Measurements from ENCODE around the gene TEFM.
"Not testable (repeated sequence)": the region's sequence is repeated elsewhere in the genome, so short reads cannot be mapped to it uniquely, and the experiment has no call there.

The TEFM gene

GRCh38 chr17:30920683-30921543, 14.9 kb upstream of the TEFM start:
- no peak for DNase-seq (ENCODE audit: low spot score)

DNA sequence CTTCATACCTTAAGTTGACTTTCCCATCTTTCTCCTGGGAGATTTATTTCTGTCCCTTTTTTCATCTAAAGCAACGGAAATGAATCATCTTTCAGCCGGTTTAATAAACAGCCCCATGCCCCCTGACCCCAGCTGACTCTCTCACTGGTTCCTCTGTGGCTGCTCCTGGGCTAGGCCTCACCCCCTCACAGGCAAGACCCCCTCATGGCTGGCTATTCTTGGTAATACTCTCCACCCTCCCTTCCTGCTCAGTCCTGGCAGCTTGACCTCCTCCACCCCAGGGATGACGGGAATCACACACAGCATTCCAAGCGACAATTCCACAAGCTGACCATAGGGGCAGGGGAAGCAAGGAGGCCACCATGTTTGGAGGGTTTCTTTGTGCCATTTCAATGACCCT, 14.2 kb upstream of the TEFM start:
- peak; percentile 31 for DNase-seq (ENCODE audit: low spot score)

DNA sequence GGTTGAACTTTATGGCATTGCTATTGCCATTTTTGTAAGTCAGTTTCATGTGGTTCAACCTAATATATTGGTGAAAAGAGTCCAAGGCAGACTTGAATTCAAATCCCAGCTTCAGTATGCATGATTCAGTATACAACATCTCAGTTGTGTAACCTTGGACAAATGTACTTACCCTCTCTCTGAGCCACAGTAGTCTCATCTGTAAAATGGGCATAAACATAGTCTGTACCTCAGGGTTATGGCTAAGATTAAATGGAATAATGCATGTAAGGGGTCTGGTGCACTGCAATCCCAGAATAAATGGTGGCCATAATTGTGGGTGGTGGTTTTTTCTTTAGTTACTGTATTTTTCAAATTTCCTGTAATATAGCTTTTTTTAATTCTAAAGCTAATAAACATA, 11.0 kb upstream of the TEFM start:
- DNase-seq (ENCODE audit: low spot score) = no peak

- DNase-seq (ENCODE audit: low spot score) = no peak
These were observed 10.0 kb upstream of the TEFM start for GRCh38 chr17:30915833-30916611.

DNA sequence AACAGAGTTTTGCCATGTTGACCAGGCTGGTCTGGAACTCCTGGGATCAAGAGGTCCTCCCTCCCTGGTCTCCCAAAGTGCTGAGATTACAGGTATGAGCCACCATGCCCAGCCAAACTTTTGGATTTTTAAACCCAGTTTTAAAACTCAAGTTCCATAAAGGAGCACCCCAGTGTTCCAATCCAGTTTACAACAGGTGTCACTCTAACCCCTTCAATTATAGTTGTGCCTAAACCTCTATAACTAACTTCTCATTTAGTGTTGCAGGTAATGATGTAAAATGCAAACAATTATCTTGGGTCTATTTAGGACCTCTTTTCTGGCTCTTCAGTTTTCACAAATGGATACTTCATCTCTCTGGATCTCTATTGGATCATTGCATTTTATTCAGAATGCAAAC, 7.9 kb upstream of the TEFM start:
- no peak for DNase-seq (ENCODE audit: low spot score)

DNA sequence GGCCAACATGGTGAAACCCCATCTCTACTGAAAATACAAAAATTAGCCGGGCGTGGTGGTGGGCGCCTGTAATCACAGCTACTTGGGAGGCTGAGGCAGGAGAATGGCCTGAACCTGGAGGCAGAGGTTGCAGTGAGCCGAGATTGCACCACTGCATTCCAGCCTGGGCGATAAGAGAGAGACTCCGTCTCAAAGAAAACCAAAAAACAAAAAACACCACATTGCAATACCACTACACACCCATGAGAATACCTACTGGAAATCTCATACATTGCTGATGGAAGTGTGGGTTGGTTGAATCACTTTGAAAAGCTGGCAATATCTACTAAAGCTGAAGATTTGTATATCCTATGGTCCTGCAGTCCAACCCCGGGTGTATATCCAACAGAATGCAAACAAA, 4.1 kb upstream of the TEFM start:
- not testable (repeated sequence) for DNase-seq (ENCODE audit: low spot score)

GRCh38 chr17:30908717-30909420, 2.8 kb upstream of the TEFM start:
- DNase-seq (ENCODE audit: low spot score) = no peak

- DNase-seq (ENCODE audit: low spot score) = peak; percentile 66
These were observed 317 bp downstream of the TEFM start for GRCh38 chr17:30905742-30906100.

DNA sequence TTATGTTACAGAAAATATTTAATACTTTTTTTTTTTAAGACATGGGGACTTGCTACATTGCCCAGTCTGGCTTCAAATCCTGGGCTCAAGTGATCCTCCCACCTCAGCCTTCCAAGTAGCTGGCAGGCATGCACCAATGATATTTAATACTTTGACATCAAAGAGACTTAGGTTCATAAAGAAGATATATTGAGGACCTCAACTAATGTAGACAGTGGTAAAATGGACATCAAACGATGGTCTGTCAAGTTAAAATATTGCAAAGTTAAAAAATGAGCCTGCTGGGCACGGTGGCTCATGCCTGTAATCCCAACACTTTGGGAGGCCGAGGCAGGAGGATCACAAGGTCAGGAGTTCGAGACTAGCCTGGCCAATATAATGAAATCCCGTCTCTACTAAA, 8.7 kb downstream of the TEFM start:
- no peak for DNase-seq (ENCODE audit: low spot score)

- DNase-seq (ENCODE audit: low spot score) = no peak
These were observed 11.8 kb downstream of the TEFM start for GRCh38 chr17:30894236-30894635.

- DNase-seq (ENCODE audit: low spot score) = no peak
These were observed 19.9 kb downstream of the TEFM start for GRCh38 chr17:30886187-30886586.

GRCh38 chr17:30869005-30869404, 37.0 kb downstream of the TEFM start:
- no peak for DNase-seq (ENCODE audit: low spot score)

- DNase-seq (ENCODE audit: low spot score) = no peak
These were observed 41.4 kb downstream of the TEFM start for GRCh38 chr17:30864636-30865035.

DNA sequence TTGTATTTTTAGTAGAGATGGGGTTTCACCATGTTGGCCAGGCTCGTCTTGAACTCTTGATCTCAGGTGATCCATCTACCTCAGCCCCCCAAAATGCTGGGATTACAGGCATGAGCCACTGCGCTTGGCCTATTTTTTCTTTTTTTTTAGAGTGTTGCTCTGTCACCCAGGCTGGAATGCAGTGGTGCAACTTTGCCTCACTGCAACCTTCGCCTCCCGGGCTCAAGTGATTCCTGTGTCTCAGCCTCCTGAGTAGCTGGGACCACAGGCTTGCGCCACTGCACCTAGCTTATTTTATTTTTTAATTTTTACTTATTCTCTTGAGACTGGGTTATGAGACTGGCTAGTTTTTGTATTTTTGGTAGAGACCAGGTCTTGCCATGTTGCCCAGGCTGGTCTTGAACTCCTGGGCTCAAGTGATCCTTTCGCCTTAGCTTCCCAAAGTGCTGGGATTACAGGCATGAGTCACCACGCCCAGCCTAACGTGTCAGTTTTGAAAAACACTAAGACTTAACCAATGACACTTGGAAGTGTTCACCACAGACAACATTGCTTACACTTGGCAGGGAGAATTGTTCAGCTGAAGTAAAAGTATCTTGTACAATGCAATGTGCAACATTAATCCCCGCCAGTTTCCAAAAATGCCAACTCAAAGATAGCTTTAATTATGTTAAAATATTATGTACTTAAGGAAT, 47.3 kb downstream of the TEFM start:
- DNase-seq (ENCODE audit: low spot score) = no peak

GRCh38 chr17:30854146-30854545, 51.9 kb downstream of the TEFM start:
- DNase-seq (ENCODE audit: low spot score) = no peak
